B cell (primary cell): ENCODE data around the gene ADGRD1.

Experiments used
- EZH2 ChIP-seq: IDR thresholded peaks from 2 replicates; pipeline ENCODE4 v1.6.1; 2012; ENCODE audit warnings: borderline replicate concordance, low read depth, mild to moderate bottlenecking, moderate library complexity, low read length; ENCODE audit not compliant: insufficient read depth, poor library complexity, severe bottlenecking
- TF ChIP-seq, protein P1 (sequence below): fragments of 200-600 bp; IDR thresholded peaks from one replicate; pipeline ENCODE4 v1.8.0; 2022; ENCODE audit warnings: antibody characterized with exemption, mild to moderate bottlenecking

GRCh38 chr12:131021154-131021541, 67.4 kb downstream of the ADGRD1 start:
- TF ChIP-seq, protein P1, sequence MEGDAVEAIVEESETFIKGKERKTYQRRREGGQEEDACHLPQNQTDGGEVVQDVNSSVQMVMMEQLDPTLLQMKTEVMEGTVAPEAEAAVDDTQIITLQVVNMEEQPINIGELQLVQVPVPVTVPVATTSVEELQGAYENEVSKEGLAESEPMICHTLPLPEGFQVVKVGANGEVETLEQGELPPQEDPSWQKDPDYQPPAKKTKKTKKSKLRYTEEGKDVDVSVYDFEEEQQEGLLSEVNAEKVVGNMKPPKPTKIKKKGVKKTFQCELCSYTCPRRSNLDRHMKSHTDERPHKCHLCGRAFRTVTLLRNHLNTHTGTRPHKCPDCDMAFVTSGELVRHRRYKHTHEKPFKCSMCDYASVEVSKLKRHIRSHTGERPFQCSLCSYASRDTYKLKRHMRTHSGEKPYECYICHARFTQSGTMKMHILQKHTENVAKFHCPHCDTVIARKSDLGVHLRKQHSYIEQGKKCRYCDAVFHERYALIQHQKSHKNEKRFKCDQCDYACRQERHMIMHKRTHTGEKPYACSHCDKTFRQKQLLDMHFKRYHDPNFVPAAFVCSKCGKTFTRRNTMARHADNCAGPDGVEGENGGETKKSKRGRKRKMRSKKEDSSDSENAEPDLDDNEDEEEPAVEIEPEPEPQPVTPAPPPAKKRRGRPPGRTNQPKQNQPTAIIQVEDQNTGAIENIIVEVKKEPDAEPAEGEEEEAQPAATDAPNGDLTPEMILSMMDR, result no peak
- no peak for TF ChIP-seq EZH2
